C4-2B (cell line): ENCODE data around the gene TNNT3.

ENCODE experiments used
- H3K27ac ChIP-seq: fragments of 450-650 bp; 2 replicates; pipeline ENCODE4 v1.5.1; 2017
- CTCF ChIP-seq: fragments of 450-650 bp; conservative IDR thresholded peaks from 2 replicates; pipeline ENCODE4 v1.5.1; 2017; ENCODE audit warnings: mild to moderate bottlenecking
- ZFX ChIP-seq: fragments of 450-650 bp; IDR thresholded peaks from 2 replicates; pipeline ENCODE4 v1.6.1; 2017

TNNT3 gene

GRCh38 chr11:1934335-1935155 is 15.0 kb downstream of the TNNT3 start:
- TF ChIP-seq ZFX (no peak), CTCF (no peak)
- H3K27ac ChIP-seq = no peak overlapping the region

DNA sequence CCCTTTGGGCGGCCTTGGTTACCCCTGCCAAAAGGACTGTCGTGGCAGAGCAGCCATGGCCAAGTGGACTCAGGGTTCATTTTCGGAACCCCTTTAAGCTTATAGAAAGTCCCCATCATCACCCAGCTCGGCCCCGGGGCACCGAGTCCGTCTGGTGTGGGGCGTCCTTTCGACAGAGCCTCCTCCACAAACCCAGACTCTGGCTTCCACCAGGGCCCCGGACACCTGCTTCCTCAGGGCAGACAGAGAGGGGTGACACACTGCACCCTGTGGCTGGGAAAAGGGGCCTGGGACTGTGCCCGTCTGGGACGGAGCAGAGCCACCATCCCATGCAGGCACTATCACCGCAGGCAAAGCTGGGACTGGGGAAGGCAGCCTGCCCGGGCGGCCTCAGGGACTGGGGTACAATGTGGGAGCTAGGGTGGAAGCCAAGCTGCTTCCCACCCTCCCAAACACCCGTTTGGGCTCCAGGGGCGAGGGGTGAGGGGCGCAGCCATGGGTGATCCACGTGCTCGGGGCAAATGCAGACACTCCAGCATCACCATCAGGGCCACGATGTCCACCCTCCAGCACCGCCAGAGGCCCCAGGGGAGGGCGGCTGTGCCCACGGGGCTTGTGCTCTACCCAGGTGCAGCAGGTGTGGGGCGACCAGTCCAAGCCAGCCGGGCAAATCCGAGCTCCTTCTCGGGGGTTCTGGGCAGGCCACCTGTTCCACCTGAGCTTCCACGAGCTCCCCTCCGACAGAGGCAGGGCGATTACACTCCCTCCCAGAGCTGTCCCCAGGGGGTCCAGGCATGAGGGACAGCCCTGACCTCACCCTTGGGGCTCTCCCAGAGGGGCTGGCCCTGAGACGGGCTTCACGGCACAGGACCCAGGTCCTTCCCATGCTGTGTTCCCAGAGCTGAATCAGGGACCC is 15.9 kb downstream of the TNNT3 start:
- TF ChIP-seq CTCF = no peak
- TF ChIP-seq ZFX = no peak
- no peak overlapping the region for H3K27ac ChIP-seq

GRCh38 chr11:1936072-1936780 is 16.7 kb downstream of the TNNT3 start:
- no peak for TF ChIP-seq ZFX
- TF ChIP-seq CTCF = no peak
- H3K27ac ChIP-seq = no peak overlapping the region

- no peak for TF ChIP-seq CTCF
- no peak for TF ChIP-seq ZFX
Observed at GRCh38 chr11:1936781-1937615, 17.5 kb downstream of the TNNT3 start.

DNA sequence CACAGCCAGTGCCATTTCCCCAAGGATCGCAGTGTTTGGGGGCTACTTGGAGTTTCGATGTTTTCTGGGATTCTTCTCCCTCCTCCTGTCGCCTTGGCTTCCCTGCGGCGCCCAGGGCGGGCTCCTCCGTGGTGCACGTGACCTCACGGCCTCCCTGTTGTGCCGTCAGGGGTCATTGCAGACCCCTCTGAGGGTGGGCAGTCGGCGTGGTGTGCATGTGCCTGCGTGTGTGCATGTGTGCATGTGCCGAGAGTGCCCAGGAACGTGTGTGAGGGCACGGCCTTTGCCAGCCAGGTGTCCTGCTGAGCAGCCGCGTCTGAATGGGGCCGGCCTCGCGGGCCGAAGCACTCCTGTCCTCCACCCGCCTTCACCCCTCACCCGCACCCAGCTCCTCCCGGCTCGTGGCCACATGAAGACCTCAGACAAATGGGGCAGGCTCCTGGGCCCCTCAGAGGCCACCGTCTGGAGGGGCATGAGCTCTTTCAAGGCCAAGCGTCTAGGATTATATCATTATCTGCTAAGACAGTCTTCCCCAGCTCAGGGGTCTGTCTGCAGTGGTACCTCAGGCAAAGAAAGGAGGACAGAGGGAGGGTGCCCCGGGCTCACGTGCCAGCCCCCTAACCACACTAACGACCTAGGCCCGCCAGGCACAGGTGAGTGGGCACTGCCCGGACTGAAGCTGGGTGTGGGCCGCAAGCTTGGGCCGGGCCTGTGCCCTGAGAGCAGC is 18.3 kb downstream of the TNNT3 start:
- no peak overlapping the region for H3K27ac ChIP-seq
- TF ChIP-seq ZFX (no peak), CTCF (no peak)

More at GRCh38 chr11:1936781-1937615, 17.5 kb downstream of the TNNT3 start:
- H3K27ac ChIP-seq = no peak overlapping the region

DNA sequence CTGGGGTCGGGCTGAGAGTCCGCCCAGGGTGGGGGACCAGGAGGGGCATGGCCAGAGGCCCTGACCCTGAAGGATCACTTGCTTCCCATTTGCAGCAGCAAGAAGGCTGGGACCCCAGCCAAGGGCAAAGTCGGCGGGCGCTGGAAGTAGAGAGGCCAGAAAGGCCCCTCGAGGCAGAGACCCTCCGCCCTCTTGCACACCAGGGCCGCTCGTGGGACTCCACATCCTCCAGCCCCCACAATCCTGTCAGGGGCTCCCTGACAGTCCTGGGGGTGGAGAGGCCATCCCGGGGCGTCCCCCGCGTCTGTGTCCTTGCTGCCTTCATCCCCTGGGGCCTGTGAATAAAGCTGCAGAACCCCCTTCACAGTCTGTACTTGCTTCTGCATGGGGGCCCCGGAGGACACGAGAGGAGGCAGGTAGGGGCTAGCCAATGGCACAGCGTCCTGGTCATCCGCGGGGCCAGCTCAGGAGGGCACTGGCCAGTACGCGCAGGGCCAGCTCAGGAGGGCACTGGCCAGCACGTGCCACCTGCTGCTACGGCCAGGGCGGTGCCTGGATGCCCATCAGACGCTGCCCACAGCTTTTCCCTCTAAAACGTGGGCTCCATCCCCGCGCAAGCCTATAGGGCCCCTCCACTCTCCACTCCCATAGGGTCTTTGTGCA is 19.0 kb downstream of the TNNT3 start:
- H3K27ac ChIP-seq = no peak overlapping the region
- TF ChIP-seq ZFX = no peak
- TF ChIP-seq CTCF = no peak
